ENCODE results near the gene CAPN12.

GRCh38 chr19:38763795-38764220 lies 19.5 kb upstream of the CAPN12 start:
- TF ChIP-seq CTCF (IDR thresholded peaks at IDR 0.05), result no peak
- TF ChIP-seq POLR2A (IDR thresholded peaks at IDR 0.05), result no peak
